LNCAP (cell line): ENCODE data around the gene SGPL1.

Experiments
- CTCF ChIP-seq: fragments of 450-650 bp; IDR thresholded peaks from 2 replicates; pipeline ENCODE4 v1.5.1; 2017; ENCODE audit warnings: mild to moderate bottlenecking

Gene SGPL1

GRCh38 chr10:70896551-70896950 is 80.8 kb downstream of the SGPL1 start:
- TF ChIP-seq CTCF: no peak

- no peak for TF ChIP-seq CTCF
Observed at GRCh38 chr10:70898687-70899086, 82.9 kb downstream of the SGPL1 start.

- no peak for TF ChIP-seq CTCF
Observed at GRCh38 chr10:70899096-70899495, 83.3 kb downstream of the SGPL1 start.

DNA sequence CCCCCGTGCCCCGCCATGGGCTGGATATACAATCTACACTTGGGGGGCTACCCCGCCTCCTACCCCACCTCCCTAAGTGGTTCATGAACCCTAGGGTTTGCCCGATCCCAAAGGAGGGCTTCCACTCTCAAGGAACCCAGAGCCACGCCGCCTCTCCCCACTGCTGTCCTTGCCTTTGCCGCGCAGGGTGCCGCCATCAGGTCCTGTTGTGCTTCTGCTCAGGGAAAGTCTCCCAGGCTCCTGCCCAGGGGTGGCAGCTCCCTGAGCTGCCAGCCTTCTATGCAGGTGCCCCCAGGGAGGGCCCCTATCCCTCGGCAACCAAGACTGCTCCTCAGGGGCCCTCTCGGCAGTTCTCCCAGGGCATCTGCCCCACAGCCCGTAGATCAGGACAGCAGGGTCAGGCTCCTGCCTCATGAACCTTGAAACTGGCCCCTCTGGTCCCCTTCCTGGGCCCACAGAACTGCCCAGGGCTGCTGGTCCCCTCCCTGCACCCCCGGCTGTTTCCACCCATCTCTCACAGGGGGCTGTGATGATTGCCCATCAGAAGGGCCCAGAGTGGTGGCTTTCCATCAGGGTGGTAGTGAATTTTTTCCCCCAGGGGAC is 85.6 kb downstream of the SGPL1 start:
- no peak for TF ChIP-seq CTCF

DNA sequence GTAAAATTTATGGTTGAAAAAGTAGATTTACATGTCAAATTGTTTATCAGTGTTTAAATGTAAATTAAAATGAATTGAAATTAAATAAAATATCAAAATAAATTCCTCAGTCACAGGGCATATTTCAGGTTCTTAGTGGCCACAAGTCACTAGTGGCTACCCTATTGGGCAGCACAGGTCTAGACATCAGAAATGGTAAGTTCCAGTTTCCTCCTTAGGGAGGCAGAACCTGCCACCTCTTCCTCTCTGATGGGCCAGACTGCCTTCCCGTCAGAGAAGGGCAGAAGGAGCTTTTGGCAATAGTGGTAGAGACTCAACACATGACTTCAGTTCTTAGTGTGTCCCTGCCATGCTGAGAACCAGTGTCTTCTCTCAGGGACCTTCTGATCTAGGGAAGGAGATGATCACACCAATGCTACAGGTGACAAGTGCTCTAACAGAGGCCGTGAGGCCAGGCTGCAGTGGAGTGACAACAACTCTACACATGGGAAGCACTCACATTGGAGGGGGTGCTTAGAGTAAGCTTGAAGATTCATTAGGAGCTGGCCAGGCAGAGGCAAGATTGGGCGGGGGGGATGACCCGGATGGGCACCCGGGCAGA is 87.0 kb downstream of the SGPL1 start:
- no peak for TF ChIP-seq CTCF

GRCh38 chr10:70903262-70903921 is 87.6 kb downstream of the SGPL1 start:
- TF ChIP-seq CTCF: peak; percentile 95

- no peak for TF ChIP-seq CTCF
Observed at GRCh38 chr10:70905071-70906021, 89.6 kb downstream of the SGPL1 start.
